Activated CD8-positive, alpha-beta T cell treated with anti-CD3 and anti-CD28 coated beads, Interleukin-2, amount 10 ng/mL, durations not matched to agents 7 days and 5 days (primary cell): Measurements from ENCODE around the gene TMEM196. TPM values are rescaled to one million over a fixed set of nuclear protein-coding genes. Genes with fewer than 3 reads are reported as not detected.

Source experiments
- ATAC-seq: fragments of 150-1000 bp; cut with Tn5 transposase; one replicate; pipeline ENCODE4 v1.10.0; 2021; ENCODE audit warnings: moderate library complexity
- CTCF ChIA-PET: fragments of 350-600 bp; sonication (Branson Sonifier 250); formaldehyde crosslinking; loops from one replicate; lab custom pipeline; 2021; ENCODE audit warnings: antibody characterized with exemption; lab: Charles Lee
- POLR2A ChIA-PET: fragments of 350-600 bp; sonication (Branson Sonifier 250); formaldehyde crosslinking; loops from one replicate; lab custom pipeline; 2021; ENCODE audit warnings: antibody characterized with exemption; lab: Charles Lee
- DNase-seq: peaks from one replicate; pipeline ENCODE4 v3.0.0-alpha.2; 2020
- H3K27ac Mint-ChIP-seq: one replicate; pipeline ENCODE4 v1.8.0; 2021; ENCODE audit warnings: mild to moderate bottlenecking, mixed read lengths
- H3K27me3 Mint-ChIP-seq: one replicate; pipeline ENCODE4 v1.8.0; 2021; ENCODE audit warnings: low read depth, mixed read lengths
- H3K36me3 Mint-ChIP-seq: one replicate; pipeline ENCODE4 v1.8.0; 2021; ENCODE audit warnings: low read depth, mixed read lengths
- H3K4me1 Mint-ChIP-seq: one replicate; pipeline ENCODE4 v1.8.0; 2021; ENCODE audit warnings: low read depth, mixed read lengths
- H3K4me3 Mint-ChIP-seq: one replicate; pipeline ENCODE4 v1.8.0; 2021; ENCODE audit warnings: mild to moderate bottlenecking, mixed read lengths
- H3K9me3 Mint-ChIP-seq: one replicate; pipeline ENCODE4 v1.8.0; 2022; ENCODE audit warnings: mixed read lengths; ENCODE audit not compliant: insufficient read depth
- total RNA-seq, 2 experiments: library from RNA; stranded (reverse); gene quantifications; one replicate each; pipeline ENCODE4 v1.2.3, GENCODE V29; 2021

The TMEM196 gene
- total RNA-seq, 2 experiments from 2014 or later: not detected

DNA sequence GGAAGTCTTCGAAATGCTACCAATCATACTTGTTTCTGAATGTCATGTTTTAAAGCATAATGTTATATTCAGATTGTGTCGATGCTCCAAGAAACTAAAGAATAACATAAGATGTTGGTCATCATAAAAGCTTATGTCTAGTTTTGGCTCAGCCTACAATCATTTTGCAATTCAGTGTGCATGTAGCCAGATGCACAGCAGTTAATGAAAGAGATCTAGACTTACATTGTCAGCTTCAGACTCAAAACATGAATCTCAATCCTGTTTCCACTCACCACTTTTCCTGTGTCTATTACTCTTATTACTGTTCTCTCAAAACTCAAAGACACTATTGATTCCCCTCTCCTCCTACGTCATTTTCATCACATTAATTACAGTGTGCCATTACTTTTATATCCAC is 21.4 kb downstream of the TMEM196 start:
- Mint-ChIP-seq H3K27me3 (peaks cover 6% of the 10 kb centered on the region), H3K36me3 (no peaks in the 10 kb centered on the region), H3K4me3 (no peak overlapping the region), H3K9me3 (no peaks in the 10 kb centered on the region), H3K27ac (no peak overlapping the region), H3K4me1 (no peaks in the 10 kb centered on the region)
- DNase-seq: no peak
- ATAC-seq: no peak
- ChIA-PET CTCF (interaction anchor here (1.3 to 1.7 kb wide), 2 partner anchors 38 to 846 kb away, joined by 4 read pairs; no protein-coding TSS in a partner anchor), POLR2A (no interaction called here)

GRCh38 chr7:19749658-19750057 is 23.8 kb downstream of the TMEM196 start:
- H3K27me3 Mint-ChIP-seq: no peaks in the 10 kb centered on the region
- POLR2A ChIA-PET: no interaction called here
- ATAC-seq (no peak), DNase-seq (no peak)
- no peaks in the 10 kb centered on the region for H3K36me3 Mint-ChIP-seq
- CTCF ChIA-PET: no interaction called here
- H3K4me1 Mint-ChIP-seq: no peaks in the 10 kb centered on the region
- H3K9me3 Mint-ChIP-seq: no peaks in the 10 kb centered on the region
- no peak overlapping the region for H3K4me3 Mint-ChIP-seq
- no peak overlapping the region for H3K27ac Mint-ChIP-seq

GRCh38 chr7:19747740-19748339 is 25.6 kb downstream of the TMEM196 start:
- H3K4me3 Mint-ChIP-seq: no peak overlapping the region
- H3K4me1 Mint-ChIP-seq: no peaks in the 10 kb centered on the region
- no peak overlapping the region for H3K27ac Mint-ChIP-seq
- H3K27me3 Mint-ChIP-seq: peaks cover 2% of the 10 kb centered on the region
- H3K9me3 Mint-ChIP-seq: no peaks in the 10 kb centered on the region
- CTCF ChIA-PET: interaction anchor here (0.6 to 2.2 kb wide), 8 partner anchors 21 to 1506 kb away, joined by 3 to 11 read pairs (median 4); partner anchors contain the start of gene POLR1F
- DNase-seq (no peak), ATAC-seq (no peak)
- H3K36me3 Mint-ChIP-seq: no peaks in the 10 kb centered on the region
- POLR2A ChIA-PET: no interaction called here

GRCh38 chr7:19744075-19744474 is 29.3 kb downstream of the TMEM196 start:
- ChIA-PET CTCF (no interaction called here), POLR2A (no interaction called here)
- ATAC-seq (no peak), DNase-seq (no peak)
- no peaks in the 10 kb centered on the region for H3K9me3 Mint-ChIP-seq
- no peak overlapping the region for H3K27ac Mint-ChIP-seq
- no peaks in the 10 kb centered on the region for H3K36me3 Mint-ChIP-seq
- no peak overlapping the region for H3K4me3 Mint-ChIP-seq
- H3K27me3 Mint-ChIP-seq: peaks cover 2% of the 10 kb centered on the region
- H3K4me1 Mint-ChIP-seq: no peaks in the 10 kb centered on the region

GRCh38 chr7:19728716-19729115 is 44.7 kb downstream of the TMEM196 start:
- POLR2A ChIA-PET: no interaction called here

DNA sequence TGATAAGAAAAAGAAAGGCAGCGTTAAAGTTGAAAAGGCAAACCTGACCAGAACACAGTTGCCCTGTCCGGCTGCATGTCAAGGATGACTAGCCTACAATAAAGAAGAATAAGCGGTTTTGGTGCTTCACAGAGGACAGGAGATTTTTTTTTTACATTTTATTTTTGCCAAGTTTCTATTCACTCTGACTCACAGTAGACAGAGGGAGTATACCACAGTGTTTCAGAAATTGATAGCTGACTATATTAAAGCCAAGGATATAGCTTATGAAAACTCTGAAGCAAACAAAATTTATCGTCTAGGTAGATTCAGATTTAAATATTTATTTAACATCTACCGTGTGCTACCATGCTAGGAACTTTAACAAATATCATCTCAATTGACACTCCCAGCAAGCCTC is 47.6 kb downstream of the TMEM196 start:
- Mint-ChIP-seq H3K36me3 (no peaks in the 10 kb centered on the region), H3K9me3 (no peaks in the 10 kb centered on the region), H3K27ac (no peak overlapping the region), H3K4me3 (no peak overlapping the region), H3K4me1 (no peaks in the 10 kb centered on the region), H3K27me3 (peaks cover 2% of the 10 kb centered on the region)
- ChIA-PET POLR2A (no interaction called here), CTCF (interaction anchor here (1.0 kb wide), 1 partner anchor 12 kb away, joined by 3 read pairs; no protein-coding TSS in a partner anchor)
- DNase-seq: no peak
- no peak for ATAC-seq

More at GRCh38 chr7:19728716-19729115, 44.7 kb downstream of the TMEM196 start:
- ATAC-seq (no peak), DNase-seq (no peak)
- peaks cover 2% of the 10 kb centered on the region for H3K27me3 Mint-ChIP-seq
- no peaks in the 10 kb centered on the region for H3K4me1 Mint-ChIP-seq
- no peaks in the 10 kb centered on the region for H3K9me3 Mint-ChIP-seq
- CTCF ChIA-PET: no interaction called here
- no peak overlapping the region for H3K4me3 Mint-ChIP-seq
- H3K27ac Mint-ChIP-seq: no peak overlapping the region
- no peaks in the 10 kb centered on the region for H3K36me3 Mint-ChIP-seq

- Mint-ChIP-seq H3K4me3 (no peak overlapping the region), H3K27ac (no peak overlapping the region), H3K4me1 (no peaks in the 10 kb centered on the region), H3K36me3 (no peaks in the 10 kb centered on the region), H3K27me3 (peaks cover 13% of the 10 kb centered on the region), H3K9me3 (no peaks in the 10 kb centered on the region)
- POLR2A ChIA-PET: no interaction called here
- ATAC-seq (no peak), DNase-seq (no peak)
- CTCF ChIA-PET: interaction anchor here (0.9 to 4.5 kb wide), 3 partner anchors 15 to 882 kb away, joined by 3 to 47 read pairs (median 3); no protein-coding TSS in a partner anchor
These were observed 57.9 kb downstream of the TMEM196 start for GRCh38 chr7:19715499-19715898.

GRCh38 chr7:19713676-19714075 is 59.7 kb downstream of the TMEM196 start:
- ATAC-seq: no peak
- peaks cover 10% of the 10 kb centered on the region for H3K4me1 Mint-ChIP-seq
- H3K9me3 Mint-ChIP-seq: no peaks in the 10 kb centered on the region
- H3K4me3 Mint-ChIP-seq: no peak overlapping the region
- ChIA-PET CTCF (interaction anchor here (0.6 to 4.5 kb wide), 18 partner anchors 9 to 1541 kb away, joined by 3 to 47 read pairs (median 4); partner anchors contain the start of gene ITGB8), POLR2A (no interaction called here)
- peaks cover 11% of the 10 kb centered on the region for H3K27me3 Mint-ChIP-seq
- peak; percentile 55 for DNase-seq
- H3K27ac Mint-ChIP-seq: no peak overlapping the region
- H3K36me3 Mint-ChIP-seq: no peaks in the 10 kb centered on the region

DNA sequence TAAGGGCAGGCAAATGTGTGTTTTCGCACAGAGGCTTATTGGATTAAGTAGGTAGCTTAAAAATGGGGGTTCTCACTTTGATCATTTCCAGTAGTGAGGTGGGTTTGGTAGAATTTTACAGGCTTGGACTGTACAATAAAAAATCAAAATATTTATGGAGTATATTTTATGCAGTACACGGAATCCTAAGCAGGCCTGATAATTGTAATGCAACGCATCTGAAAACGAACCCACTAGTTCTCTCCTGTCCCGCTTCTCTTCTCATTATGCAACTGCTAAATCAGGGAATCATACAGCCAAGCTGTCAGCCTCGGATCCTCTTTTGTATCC is 64.2 kb downstream of the TMEM196 start:
- peaks cover under 1% of the 10 kb centered on the region for H3K36me3 Mint-ChIP-seq

DNA sequence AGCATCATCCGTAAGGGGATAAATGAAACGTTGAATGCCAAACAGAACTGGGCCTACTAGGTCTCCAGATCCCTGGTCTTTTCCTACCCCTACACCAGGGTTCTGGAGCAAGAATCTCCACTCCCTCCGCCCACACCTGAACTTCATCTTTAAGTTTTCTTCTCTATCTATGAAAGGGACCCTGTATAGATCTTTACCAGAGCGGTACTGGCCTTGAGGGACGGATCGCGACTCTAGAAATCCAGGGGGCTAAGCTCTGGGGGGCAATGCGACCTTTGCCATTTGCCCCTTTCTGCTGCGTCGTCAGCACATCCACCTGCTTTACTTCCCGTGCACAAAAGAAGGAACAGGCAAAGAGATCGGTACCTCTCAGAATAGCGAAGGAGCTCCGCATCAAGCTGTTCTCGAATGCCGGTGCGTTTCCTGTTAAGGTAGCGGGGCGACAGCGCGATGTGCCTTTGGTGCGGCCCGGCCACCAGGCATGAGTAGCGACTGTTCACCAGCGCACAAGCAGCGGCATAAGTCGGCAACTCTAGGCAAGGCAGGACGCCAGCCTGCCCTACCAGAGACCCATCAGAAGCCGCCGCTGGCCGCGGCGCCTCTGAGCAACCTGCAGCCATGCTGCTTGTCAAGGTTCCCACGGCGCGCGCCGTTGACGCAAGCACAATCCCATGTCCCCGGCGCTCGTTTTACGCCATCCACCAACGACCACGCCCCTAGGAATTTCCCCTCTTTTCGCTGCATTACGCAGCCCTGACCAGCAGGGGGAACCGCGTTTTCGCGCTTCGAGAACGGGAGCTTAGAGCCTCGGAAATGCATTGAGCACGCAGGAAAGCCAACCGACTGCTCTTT is 64.8 kb downstream of the TMEM196 start, which contains the start of gene POLR1F:
Gene POLR1F, minus strand, starts transcription at position 641 of the 852 bp plus-strand sequence. Its CDS starts 21 bp downstream, at position 620.
- H3K9me3 Mint-ChIP-seq: no peaks in the 10 kb centered on the region
- POLR2A ChIA-PET: interaction anchor here (0.6 to 1.6 kb wide), 10 partner anchors 8 to 487 kb away, joined by 3 to 9 read pairs (median 3); no protein-coding TSS in a partner anchor
- ATAC-seq (peak; percentile 98), DNase-seq (peak; percentile 94)
- CTCF ChIA-PET: interaction anchor here (0.6 to 1.8 kb wide), 13 partner anchors 8 to 890 kb away, joined by 3 to 12 read pairs (median 4); no protein-coding TSS in a partner anchor
- H3K27me3 Mint-ChIP-seq: peaks cover 3% of the 10 kb centered on the region
- peaks cover 5% of the 10 kb centered on the region for H3K36me3 Mint-ChIP-seq
- peak within 1 kb of the TSS; percentile 96 for H3K4me3 Mint-ChIP-seq
- H3K4me1 Mint-ChIP-seq: peaks cover 37% of the 10 kb centered on the region
- peak within 1 kb of the TSS; percentile 95 for H3K27ac Mint-ChIP-seq

More for the DNA sequence above, 64.2 kb downstream of the TMEM196 start:
- Mint-ChIP-seq H3K27ac (peak overlapping the region; percentile 95), H3K4me3 (peak overlapping the region; percentile 96), H3K4me1 (peaks cover 37% of the 10 kb centered on the region), H3K27me3 (peaks cover 3% of the 10 kb centered on the region), H3K9me3 (no peaks in the 10 kb centered on the region)
- DNase-seq (no peak), ATAC-seq (no peak)
- CTCF ChIA-PET: interaction anchor here (0.6 to 1.8 kb wide), 13 partner anchors 9 to 889 kb away, joined by 3 to 12 read pairs (median 4); no protein-coding TSS in a partner anchor
- POLR2A ChIA-PET: interaction anchor here (0.6 to 1.6 kb wide), 6 partner anchors 9 to 487 kb away, joined by 3 to 9 read pairs (median 3); no protein-coding TSS in a partner anchor

DNA sequence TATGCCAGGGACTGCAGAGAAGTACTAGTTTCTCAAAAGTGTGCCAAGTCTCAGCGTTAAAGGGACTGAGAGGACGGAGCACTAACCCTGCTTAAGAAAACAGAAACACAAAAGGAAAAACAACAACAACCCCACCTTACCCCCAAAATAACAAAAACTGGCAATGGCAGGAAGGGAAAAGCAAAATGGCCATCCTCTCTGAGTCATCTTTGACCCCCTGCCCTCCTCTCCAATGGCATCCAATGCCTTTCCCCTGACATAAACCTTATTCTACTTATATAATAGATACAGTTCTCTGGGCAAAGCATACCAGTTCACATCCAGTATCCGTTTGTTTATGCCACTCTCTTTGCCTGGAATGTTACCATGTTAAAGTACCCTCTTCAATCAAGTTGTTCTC is 66.2 kb downstream of the TMEM196 start:
- DNase-seq: no peak
- ChIA-PET POLR2A (no interaction called here), CTCF (no interaction called here)
- Mint-ChIP-seq H3K4me1 (peaks cover 37% of the 10 kb centered on the region), H3K4me3 (peak overlapping the region; percentile 96), H3K27me3 (peaks cover 3% of the 10 kb centered on the region), H3K27ac (no peak overlapping the region), H3K36me3 (peaks cover 13% of the 10 kb centered on the region), H3K9me3 (no peaks in the 10 kb centered on the region)
- no peak for ATAC-seq
